Measurements from ENCODE around the gene ATP13A2.

ATP13A2 gene

GRCh38 chr1:16984717-16985116 lies 27.0 kb downstream of the ATP13A2 start:
- Histone ChIP-seq H3K27me3 (ENCODE audit: insufficient read depth, poor library complexity, severe bottlenecking) (peaks cover 14% of the 10 kb centered on the region), H3K4me3 (replicated peaks; ENCODE audit: insufficient read depth, low read length) (no peak overlapping the region), H3K27ac (replicated peaks) (no peak overlapping the region)
- TF ChIP-seq SPI1 (IDR thresholded peaks at IDR 0.05; ENCODE audit: borderline replicate concordance, low read depth) (no peak), POLR2AphosphoS5 (IDR thresholded peaks at IDR 0.05; ENCODE audit: low read depth) (no peak), CTCF (IDR thresholded peaks at IDR 0.05; ENCODE audit: insufficient read depth, low read length) (no peak), GABPA (IDR thresholded peaks at IDR 0.05; ENCODE audit: low read depth) (no peak), REST (IDR thresholded peaks at IDR 0.05; ENCODE audit: insufficient replicate concordance, low read depth) (no peak)
- no peak for DNase-seq (ENCODE audit: low read depth in 1 of 2, low spot score in 1 of 2)

GRCh38 chr1:16983649-16984048 lies 28.1 kb downstream of the ATP13A2 start:
- Histone ChIP-seq H3K27me3 (ENCODE audit: insufficient read depth, poor library complexity, severe bottlenecking) (peaks cover 23% of the 10 kb centered on the region), H3K4me3 (replicated peaks; ENCODE audit: insufficient read depth, low read length) (no peak overlapping the region), H3K27ac (replicated peaks) (no peak overlapping the region)
- DNase-seq (ENCODE audit: low read depth in 1 of 2, low spot score in 1 of 2) = no peak
- TF ChIP-seq REST (IDR thresholded peaks at IDR 0.05; ENCODE audit: insufficient replicate concordance, low read depth) (no peak), CTCF (IDR thresholded peaks at IDR 0.05; ENCODE audit: insufficient read depth, low read length) (no peak), SPI1 (IDR thresholded peaks at IDR 0.05; ENCODE audit: borderline replicate concordance, low read depth) (no peak), POLR2AphosphoS5 (IDR thresholded peaks at IDR 0.05; ENCODE audit: low read depth) (no peak), GABPA (IDR thresholded peaks at IDR 0.05; ENCODE audit: low read depth) (no peak)

GRCh38 chr1:16982902-16983301 lies 28.8 kb downstream of the ATP13A2 start:
- DNase-seq (ENCODE audit: low read depth in 1 of 2, low spot score in 1 of 2) = no peak
- Histone ChIP-seq H3K27me3 (ENCODE audit: insufficient read depth, poor library complexity, severe bottlenecking) (peaks cover 23% of the 10 kb centered on the region), H3K27ac (replicated peaks) (no peak overlapping the region), H3K4me3 (replicated peaks; ENCODE audit: insufficient read depth, low read length) (no peak overlapping the region)
- no peak for TF ChIP-seq CTCF (IDR thresholded peaks at IDR 0.05; ENCODE audit: insufficient read depth, low read length)
- no peak for TF ChIP-seq GABPA (IDR thresholded peaks at IDR 0.05; ENCODE audit: low read depth)
- no peak for TF ChIP-seq SPI1 (IDR thresholded peaks at IDR 0.05; ENCODE audit: borderline replicate concordance, low read depth)
- no peak for TF ChIP-seq REST (IDR thresholded peaks at IDR 0.05; ENCODE audit: insufficient replicate concordance, low read depth)
- no peak for TF ChIP-seq POLR2AphosphoS5 (IDR thresholded peaks at IDR 0.05; ENCODE audit: low read depth)

Data from HL-60 (cell line).